NCI-H2196 (cell line): ENCODE measurements around the gene MYCBPAP.

Experiments
- DNase-seq: peaks from one replicate; lab custom pipeline; 2025; ENCODE audit not compliant: unreplicated experiment; lab: John Stamatoyannopoulos, UW

The MYCBPAP gene

GRCh38 chr17:50569592-50569991 lies 61.4 kb downstream of the MYCBPAP start:
- no peak for DNase-seq

GRCh38 chr17:50570032-50570431 lies 61.8 kb downstream of the MYCBPAP start:
- no peak for DNase-seq

GRCh38 chr17:50570528-50570927 lies 62.3 kb downstream of the MYCBPAP start:
- no peak for DNase-seq

GRCh38 chr17:50571681-50572080 lies 63.4 kb downstream of the MYCBPAP start:
- DNase-seq: no peak

GRCh38 chr17:50572541-50572940 lies 64.3 kb downstream of the MYCBPAP start:
- DNase-seq: no peak

GRCh38 chr17:50573866-50574611 lies 65.8 kb downstream of the MYCBPAP start:
- no peak for DNase-seq

- DNase-seq: no peak
Observed at GRCh38 chr17:50575581-50576210, 67.5 kb downstream of the MYCBPAP start.

GRCh38 chr17:50576864-50577263 lies 68.6 kb downstream of the MYCBPAP start:
- DNase-seq: no peak

GRCh38 chr17:50577451-50577954 lies 69.3 kb downstream of the MYCBPAP start:
- no peak for DNase-seq

- DNase-seq: no peak
Observed at GRCh38 chr17:50578173-50578572, 69.9 kb downstream of the MYCBPAP start.

- no peak for DNase-seq
Observed at GRCh38 chr17:50579399-50579798, 71.2 kb downstream of the MYCBPAP start.

- DNase-seq: no peak
Observed at GRCh38 chr17:50580646-50581045, 72.4 kb downstream of the MYCBPAP start.
